Muscle of leg (tissue), 11 donors: ENCODE data around the gene MARCHF9. TPM values are rescaled to one million over a fixed set of nuclear protein-coding genes. Genes with fewer than 3 reads are reported as not detected.
A peak's percentile ranks its signal among the peaks of the same experiment; 100 is the strongest.
"Not testable (repeated sequence)": the region's sequence is repeated elsewhere in the genome, so short reads cannot be mapped to it uniquely, and the experiment has no call there.

Experiments used
- DNase-seq: peaks from one replicate; pipeline ENCODE4 v3.0.0; 2013
- H3K27ac ChIP-seq: one replicate; pipeline ENCODE4 v1.5.1; 2013; ENCODE audit warnings: mild to moderate bottlenecking, low read length, control low read depth
- H3K27me3 ChIP-seq: one replicate; pipeline ENCODE4 v1.6.1; 2013; ENCODE audit warnings: low read length; ENCODE audit not compliant: control insufficient read depth, insufficient read depth
- H3K36me3 ChIP-seq: one replicate; pipeline ENCODE4 v1.6.1; 2013; ENCODE audit warnings: low read length; ENCODE audit not compliant: control insufficient read depth, insufficient read depth
- H3K4me1 ChIP-seq: one replicate; pipeline ENCODE4 v1.6.1; 2013; ENCODE audit warnings: low read length; ENCODE audit not compliant: control insufficient read depth, insufficient read depth
- H3K4me3 ChIP-seq: one replicate; pipeline ENCODE4 v1.5.1; 2013; ENCODE audit warnings: low read length, control low read depth
- H3K9me3 ChIP-seq: replicated peaks from 2 replicates; pipeline ENCODE4 v1.6.1; 2013; ENCODE audit warnings: low read depth, low read length; ENCODE audit not compliant: control insufficient read depth
- WGBS: methylation state at CpG from one replicate; pipeline ENCODE4 v1.1.5; 2013; ENCODE audit warnings: missing lambda C conversion rate; ENCODE audit not compliant: insufficient coverage; 5-methylcytosine and 5-hydroxymethylcytosine counted together
- polyA plus RNA-seq, 8 donors: library from polyadenylated mRNA; unstranded; fragments of 120-200 nt; gene quantifications; one replicate each; pipeline versions ENCODE4 v1.2.1 to v1.2.3, GENCODE V29; 2013; ENCODE audit warnings: inconsistent platforms in 1 of 8, low replicate concordance in 1 of 8; ENCODE audit not compliant: insufficient read length in 8 of 8, insufficient read depth in 1 of 8
- total RNA-seq: library from RNA; stranded (reverse); fragments of 120-200 nt; gene quantifications from one replicate; pipeline ENCODE4 v1.2.4, GENCODE V29; 2013

MARCHF9 gene
- total and polyA plus RNA-seq, 9 donors = 5.6 to 12.0 (median 7.3) TPM

DNA sequence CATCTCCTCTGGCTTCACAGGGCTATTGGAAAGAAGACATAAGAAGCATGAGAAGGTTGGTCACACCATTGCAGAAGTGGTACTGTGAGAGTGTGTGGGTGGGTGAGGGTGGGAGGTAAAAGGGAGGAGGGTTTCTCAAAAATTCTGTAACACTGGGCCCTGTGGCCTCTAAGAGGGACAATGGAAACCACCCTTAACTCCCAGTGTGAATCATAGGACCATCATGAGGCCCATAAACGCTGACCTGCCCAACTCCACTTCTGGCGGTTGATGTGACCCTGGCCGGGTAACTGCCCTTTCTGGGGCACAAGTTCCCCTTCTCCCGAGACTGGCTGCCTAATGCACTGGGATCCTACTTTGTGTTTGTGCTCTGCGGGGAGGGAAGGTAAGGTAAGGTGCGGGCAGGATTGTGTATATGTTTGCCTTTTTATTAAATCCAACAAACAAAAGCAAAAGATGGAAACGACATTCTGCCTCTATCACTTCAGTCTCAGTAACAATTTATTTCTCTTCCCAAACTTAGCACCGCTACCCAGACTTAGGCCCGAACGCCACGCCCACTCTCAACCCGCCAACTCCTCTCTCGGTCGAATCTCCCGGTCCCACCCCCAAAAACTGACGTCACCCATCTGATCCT, 16.5 kb downstream of the MARCHF9 start:
- WGBS = 0% methylated on average over 10 of the region's 16 CpGs
- Histone ChIP-seq H3K36me3 (peaks cover 37% of the 10 kb centered on the region), H3K27me3 (peaks cover 21% of the 10 kb centered on the region), H3K4me1 (peaks cover 25% of the 10 kb centered on the region), H3K4me3 (peak overlapping the region; percentile 84), H3K27ac (peak overlapping the region; percentile 99), H3K9me3 (no peaks in the 10 kb centered on the region)
- DNase-seq = peak; percentile 98

DNA sequence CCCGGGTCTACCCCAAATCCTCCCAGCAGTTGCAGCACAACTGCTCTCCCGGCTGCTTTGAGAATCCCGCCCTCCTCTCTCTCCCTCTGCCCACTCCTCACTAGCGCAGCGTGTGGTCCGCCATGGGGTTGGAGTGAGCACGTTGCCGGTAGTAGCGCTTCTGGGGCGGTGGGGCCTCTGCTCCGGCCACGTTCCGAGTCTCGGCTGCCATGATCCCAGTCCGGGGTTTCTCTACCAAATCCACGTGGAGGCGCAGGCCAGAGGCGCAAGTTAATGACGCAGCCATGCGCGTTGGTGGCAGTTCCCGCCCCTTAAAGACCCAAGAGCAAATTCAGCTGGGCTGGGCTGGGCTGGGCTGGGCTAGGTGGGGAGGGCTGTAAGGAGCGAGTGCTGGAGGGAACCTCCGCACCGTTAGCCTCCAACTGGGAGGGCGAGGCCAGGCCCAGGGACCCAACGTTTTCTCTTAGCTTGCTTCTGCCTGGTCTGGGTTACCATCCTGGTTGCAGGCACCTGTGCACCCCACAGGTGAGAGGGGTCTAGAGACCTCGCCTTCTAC, 17.0 kb downstream of the MARCHF9 start, which contains the start of gene METTL1:
Gene METTL1 (minus strand): TSS at position 233 of the 556 bp plus-strand sequence. CDS start 22 bp downstream, at position 211.
- peak; percentile 99 for DNase-seq
- H3K4me1 ChIP-seq = peaks cover 19% of the 10 kb centered on the region
- peaks cover 15% of the 10 kb centered on the region for H3K27me3 ChIP-seq
- peaks cover 38% of the 10 kb centered on the region for H3K36me3 ChIP-seq
- no peaks in the 10 kb centered on the region for H3K9me3 ChIP-seq
- peak within 1 kb of the TSS; percentile 99 for H3K27ac ChIP-seq
- H3K4me3 ChIP-seq = peak within 1 kb of the TSS; percentile 84
- under 1% methylated on average over 25 of the region's 28 CpGs for WGBS

DNA sequence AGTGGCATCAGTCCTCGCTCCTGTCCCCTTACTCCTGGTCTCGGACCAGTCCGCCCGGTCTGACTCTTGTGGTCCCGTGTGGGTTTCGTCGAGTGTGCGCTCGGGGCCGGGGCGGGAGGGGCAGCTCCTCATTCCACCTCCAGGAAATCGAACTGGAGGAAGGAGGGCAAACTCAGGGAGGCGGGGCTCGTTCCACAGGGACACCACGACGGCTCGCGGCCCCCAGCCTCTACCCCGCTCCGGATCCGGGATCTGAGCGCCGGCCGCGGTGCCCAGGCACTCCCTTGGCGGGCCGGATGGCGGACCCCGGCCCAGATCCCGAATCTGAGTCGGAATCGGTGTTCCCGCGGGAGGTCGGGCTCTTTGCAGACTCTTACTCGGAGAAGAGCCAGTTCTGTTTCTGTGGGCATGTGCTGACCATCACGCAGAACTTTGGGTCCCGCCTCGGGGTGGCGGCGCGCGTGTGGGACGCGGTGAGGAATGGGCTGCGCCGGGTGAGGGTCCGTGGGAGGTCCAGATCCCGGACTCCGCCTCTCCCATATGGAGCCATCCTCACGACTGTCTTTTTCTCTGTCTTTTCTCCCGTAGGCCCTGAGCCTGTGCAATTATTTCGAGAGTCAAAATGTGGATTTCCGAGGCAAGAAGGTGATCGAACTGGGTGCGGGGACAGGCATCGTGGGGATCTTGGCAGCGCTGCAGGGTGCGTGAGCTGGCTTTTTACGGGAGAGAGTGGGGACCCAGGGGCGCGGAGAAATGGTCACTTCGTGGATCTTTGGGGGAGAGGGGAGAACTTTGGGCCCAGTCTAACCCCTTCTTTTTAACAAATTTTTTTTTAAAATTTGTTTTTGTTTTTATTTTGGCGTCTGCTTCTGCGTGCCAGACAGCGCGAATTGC, 17.8 kb downstream of the MARCHF9 start, which contains the start of gene EEF1AKMT3:
Gene EEF1AKMT3 (plus strand): TSS at position 186 of the 894 bp plus-strand sequence. CDS start 111 bp downstream, at position 297.
- H3K27me3 ChIP-seq = peaks cover 8% of the 10 kb centered on the region
- peaks cover 17% of the 10 kb centered on the region for H3K4me1 ChIP-seq
- under 1% methylated on average over 50 of the region's 67 CpGs for WGBS
- peak within 1 kb of the TSS; percentile 99 for H3K27ac ChIP-seq
- no peaks in the 10 kb centered on the region for H3K9me3 ChIP-seq
- peak within 1 kb of the TSS; percentile 84 for H3K4me3 ChIP-seq
- peak; percentile 81 for DNase-seq
- peaks cover 38% of the 10 kb centered on the region for H3K36me3 ChIP-seq

DNA sequence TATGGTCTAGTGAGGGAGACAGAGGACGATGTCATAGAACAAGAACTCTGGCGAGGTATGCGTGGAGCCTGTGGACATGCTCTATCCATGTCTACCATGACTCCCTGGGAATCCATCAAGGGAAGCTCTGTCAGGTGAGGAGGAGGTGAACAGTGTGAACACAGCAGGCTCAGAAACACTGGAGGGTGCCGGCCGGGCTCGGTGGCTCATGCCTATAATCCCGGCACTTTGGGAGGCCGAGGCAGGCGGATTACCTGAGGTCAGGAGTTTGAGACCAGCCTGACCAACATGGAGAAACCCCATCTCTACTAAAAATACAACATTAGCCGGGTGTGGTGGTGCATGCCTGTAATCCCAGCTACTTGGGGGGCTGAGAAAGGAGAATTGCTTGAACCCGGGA, 19.7 kb downstream of the MARCHF9 start:
- H3K4me1 ChIP-seq = peaks cover 17% of the 10 kb centered on the region
- H3K27ac ChIP-seq, H3K9me3 ChIP-seq, H3K4me3 ChIP-seq, DNase-seq, H3K27me3 ChIP-seq: not testable (repeated sequence)
- H3K36me3 ChIP-seq = peaks cover 22% of the 10 kb centered on the region
- WGBS = 80% methylated on average over 2 of the region's 11 CpGs

DNA sequence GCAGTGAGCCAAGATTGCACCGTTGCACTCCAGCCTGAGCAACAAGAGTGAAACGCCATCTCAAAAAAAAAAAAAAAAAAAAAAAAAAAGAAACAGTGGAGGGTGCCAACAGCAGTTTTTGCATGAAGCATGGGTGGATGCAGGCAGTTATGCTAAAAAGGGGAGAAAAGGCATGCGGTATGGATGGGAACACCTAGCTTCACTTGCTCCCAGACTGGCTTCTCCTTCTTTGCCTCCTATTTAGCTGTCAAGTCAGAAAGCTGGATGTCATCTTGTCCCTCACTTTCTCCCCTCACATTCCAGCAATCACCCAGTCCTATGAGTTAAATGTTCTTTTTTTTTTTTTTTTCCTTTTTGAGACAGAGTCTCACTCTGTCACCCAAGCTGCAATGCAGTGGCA, 20.1 kb downstream of the MARCHF9 start:
- no peaks in the 10 kb centered on the region for H3K27me3 ChIP-seq
- H3K36me3 ChIP-seq = peaks cover 20% of the 10 kb centered on the region
- no peak overlapping the region for H3K27ac ChIP-seq
- DNase-seq = no peak
- WGBS = no CpG with 5 or more reads among the region's 3 CpGs
- peaks cover 17% of the 10 kb centered on the region for H3K4me1 ChIP-seq
- no peaks in the 10 kb centered on the region for H3K9me3 ChIP-seq
- no peak overlapping the region for H3K4me3 ChIP-seq

DNA sequence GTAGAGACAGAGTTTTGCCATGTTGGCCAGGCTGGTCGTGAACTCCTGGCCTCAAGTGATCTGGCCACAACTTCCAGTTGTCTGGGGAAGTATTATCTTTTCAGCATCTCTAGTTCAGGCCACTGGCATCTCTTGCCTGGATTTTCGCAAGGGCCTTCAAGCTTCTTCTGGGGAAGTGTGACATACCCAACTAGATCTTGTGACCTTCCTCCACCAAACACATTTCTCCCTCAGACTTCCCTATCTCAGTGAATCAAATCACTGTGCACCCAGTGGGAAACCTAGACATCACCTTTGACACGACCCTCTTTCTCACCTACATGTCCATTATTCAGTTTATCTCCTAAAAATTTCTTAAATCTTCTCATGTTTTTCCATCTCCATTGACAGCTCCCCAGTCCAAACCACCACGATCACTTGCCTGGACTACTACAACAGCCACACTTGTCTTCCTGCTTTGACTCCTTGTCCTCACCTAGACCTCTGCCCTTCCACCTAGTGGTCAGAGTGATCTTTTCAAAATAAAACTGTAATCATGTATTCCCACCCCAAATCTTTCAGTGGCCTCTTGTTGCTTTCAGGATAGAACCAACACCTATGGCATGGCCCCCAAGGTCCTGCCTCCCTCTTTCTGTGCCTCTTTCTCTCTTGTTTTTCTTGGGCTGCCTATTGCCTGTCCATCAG, 20.8 kb downstream of the MARCHF9 start:
- DNase-seq = no peak
- no peaks in the 10 kb centered on the region for H3K9me3 ChIP-seq
- peaks cover 20% of the 10 kb centered on the region for H3K36me3 ChIP-seq
- H3K27ac ChIP-seq = no peak overlapping the region
- WGBS = 77% methylated on average over 3 of the region's 4 CpGs
- no peak overlapping the region for H3K4me3 ChIP-seq
- H3K27me3 ChIP-seq = no peaks in the 10 kb centered on the region
- peaks cover 17% of the 10 kb centered on the region for H3K4me1 ChIP-seq

DNA sequence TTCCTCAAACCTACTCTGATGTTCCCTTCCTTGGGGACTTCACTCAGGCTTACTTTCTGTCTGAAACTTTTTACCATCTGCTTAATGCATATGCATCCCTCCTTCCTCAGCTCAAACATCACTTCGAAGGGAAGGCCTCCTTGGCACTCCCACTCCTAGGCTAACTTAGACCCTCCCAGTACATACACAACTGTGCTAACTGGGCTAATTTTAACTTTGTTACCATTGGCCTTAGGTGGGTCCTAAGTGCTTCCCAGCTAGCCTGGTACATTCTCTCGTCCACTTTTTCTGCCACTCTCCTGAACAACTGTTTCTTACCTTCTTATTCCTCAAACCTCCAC, 21.3 kb downstream of the MARCHF9 start:
- H3K4me3 ChIP-seq = no peak overlapping the region
- H3K27me3 ChIP-seq = no peaks in the 10 kb centered on the region
- peaks cover 12% of the 10 kb centered on the region for H3K4me1 ChIP-seq
- peaks cover 19% of the 10 kb centered on the region for H3K36me3 ChIP-seq
- no peak for DNase-seq
- H3K9me3 ChIP-seq = no peaks in the 10 kb centered on the region
- no CpG with 5 or more reads among the region's 2 CpGs for WGBS
- H3K27ac ChIP-seq = no peak overlapping the region

DNA sequence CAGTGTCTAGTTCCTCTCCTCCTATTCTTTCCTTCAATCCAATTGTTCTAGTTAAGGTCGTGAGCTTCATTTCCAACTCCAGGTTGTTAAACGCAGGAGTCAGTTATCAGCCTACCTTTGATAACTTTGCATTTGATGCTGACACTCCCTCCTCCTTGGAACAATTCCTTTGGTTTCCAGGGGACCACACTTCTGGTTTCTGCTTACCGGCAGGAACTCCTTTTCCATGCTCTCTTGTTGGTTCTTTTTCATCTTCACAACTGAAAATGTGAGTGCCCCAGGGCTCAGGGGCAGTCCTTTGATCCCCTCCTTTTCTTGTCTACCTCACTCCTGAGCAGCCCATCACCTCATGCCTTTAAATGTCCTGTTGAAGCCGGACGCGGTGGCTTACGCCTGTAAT, 22.5 kb downstream of the MARCHF9 start:
- 92% methylated on average over 3 of the region's 7 CpGs for WGBS

DNA sequence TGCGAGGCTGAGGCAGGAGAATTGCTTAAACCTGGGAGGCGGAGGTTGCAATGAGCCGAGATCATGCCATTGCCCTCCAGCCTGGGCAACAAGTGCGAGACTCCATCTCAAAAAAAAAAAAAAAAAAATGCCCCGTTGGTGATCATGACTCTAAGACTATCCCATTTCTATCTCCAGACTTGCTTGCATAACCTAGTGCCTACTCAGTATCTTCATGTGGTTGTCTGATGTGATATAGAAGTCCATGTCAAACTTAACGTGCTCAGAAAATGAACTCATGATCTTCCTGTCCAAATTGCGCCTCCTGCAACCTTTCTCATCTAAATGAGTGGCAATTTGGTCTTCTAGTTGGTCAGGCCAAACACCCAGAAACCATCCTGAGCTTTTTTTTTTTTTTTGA, 23.0 kb downstream of the MARCHF9 start:
- Histone ChIP-seq H3K27ac (no peak overlapping the region), H3K4me3 (no peak overlapping the region), H3K36me3 (peaks cover 19% of the 10 kb centered on the region), H3K9me3 (no peaks in the 10 kb centered on the region), H3K27me3 (no peaks in the 10 kb centered on the region), H3K4me1 (peaks cover 7% of the 10 kb centered on the region)
- no peak for DNase-seq
- no CpG with 5 or more reads among the region's 7 CpGs for WGBS

More for the DNA sequence above, 22.5 kb downstream of the MARCHF9 start:
- no peak overlapping the region for H3K4me3 ChIP-seq
- no peak overlapping the region for H3K27ac ChIP-seq
- H3K27me3 ChIP-seq = no peaks in the 10 kb centered on the region
- H3K36me3 ChIP-seq = peaks cover 19% of the 10 kb centered on the region
- DNase-seq = no peak
- H3K9me3 ChIP-seq = no peaks in the 10 kb centered on the region
- peaks cover 9% of the 10 kb centered on the region for H3K4me1 ChIP-seq
